ENCODE measurements around the gene SFI1.

SFI1 gene

DNA sequence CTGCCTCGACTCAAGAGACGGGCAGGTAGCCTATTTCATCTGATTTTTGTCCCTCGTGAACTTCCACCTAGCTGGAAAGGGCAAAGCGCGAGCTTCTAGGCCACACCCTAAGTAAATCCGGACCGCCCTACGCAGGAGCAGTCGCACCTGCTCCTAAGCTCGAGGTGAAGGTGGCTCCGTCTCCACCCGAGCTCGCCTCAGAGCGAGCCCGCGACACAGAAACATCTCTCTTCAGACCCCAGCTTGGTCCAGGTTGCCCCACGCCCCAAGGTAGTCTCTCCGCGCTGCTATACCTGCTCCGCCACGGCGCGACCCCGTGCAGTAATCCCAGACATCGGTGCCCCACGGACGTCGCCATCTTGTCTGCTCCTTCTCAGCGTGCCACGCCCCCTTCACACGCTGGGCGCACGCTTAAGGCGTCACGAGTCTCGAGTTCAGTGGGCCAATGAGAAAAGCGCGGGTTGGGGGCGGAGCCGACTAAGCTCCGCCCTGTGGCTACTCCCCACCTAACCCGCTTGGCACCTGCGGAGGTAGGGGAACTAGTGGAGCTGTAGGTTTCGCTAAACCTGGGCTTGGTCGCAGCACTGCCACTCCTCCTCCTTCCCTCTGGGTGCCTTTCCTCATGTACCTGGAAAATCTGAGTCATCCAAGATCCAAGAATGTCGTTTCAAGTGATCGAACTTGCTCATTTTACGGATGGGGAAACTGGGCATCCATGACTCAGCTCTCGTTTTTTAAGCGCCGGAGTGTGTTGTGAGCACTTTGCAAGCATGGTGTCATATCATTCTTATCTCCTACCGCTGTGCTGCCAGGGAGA lies 165.7 kb downstream of the SFI1 start, which contains the start of gene PISD:
Gene PISD (minus strand): TSS at position 365 of the 817 bp plus-strand sequence. CDS start 7 bp downstream, at position 358.
- TF ChIP-seq, protein P1, sequence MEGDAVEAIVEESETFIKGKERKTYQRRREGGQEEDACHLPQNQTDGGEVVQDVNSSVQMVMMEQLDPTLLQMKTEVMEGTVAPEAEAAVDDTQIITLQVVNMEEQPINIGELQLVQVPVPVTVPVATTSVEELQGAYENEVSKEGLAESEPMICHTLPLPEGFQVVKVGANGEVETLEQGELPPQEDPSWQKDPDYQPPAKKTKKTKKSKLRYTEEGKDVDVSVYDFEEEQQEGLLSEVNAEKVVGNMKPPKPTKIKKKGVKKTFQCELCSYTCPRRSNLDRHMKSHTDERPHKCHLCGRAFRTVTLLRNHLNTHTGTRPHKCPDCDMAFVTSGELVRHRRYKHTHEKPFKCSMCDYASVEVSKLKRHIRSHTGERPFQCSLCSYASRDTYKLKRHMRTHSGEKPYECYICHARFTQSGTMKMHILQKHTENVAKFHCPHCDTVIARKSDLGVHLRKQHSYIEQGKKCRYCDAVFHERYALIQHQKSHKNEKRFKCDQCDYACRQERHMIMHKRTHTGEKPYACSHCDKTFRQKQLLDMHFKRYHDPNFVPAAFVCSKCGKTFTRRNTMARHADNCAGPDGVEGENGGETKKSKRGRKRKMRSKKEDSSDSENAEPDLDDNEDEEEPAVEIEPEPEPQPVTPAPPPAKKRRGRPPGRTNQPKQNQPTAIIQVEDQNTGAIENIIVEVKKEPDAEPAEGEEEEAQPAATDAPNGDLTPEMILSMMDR (IDR thresholded peaks at IDR 0.05; ENCODE audit: insufficient read depth, missing control alignments) = no peak
- FAIRE-seq = no peak

DNA sequence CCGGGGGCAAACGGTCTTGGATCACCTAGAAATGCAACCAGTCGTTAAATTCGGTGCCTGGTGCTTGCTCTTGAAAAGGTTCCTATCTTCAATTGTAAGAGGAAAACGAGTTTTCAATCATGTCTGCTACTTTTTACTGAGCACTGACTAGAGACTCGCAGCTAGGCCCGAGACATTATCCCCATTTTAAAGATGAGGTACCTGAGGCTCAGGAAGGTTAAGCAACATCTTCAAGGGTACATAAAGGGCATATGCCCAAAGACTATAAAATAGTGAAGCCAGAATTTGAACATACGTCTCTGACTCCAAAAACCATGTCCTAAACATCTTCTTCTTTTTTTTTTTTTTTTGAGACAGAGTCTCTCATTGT lies 166.3 kb downstream of the SFI1 start:
- TF ChIP-seq, protein P1 (IDR thresholded peaks at IDR 0.05; ENCODE audit: insufficient read depth, missing control alignments) = no peak
- DNase-seq (ENCODE audit: insufficient read length, low spot score) (no peak), FAIRE-seq (no peak)

More for the DNA sequence above, 165.7 kb downstream of the SFI1 start, which contains the start of gene PISD:
- peak; percentile 82 for DNase-seq (ENCODE audit: insufficient read length, low spot score)

Data from D721Med (cell line).